CD14-positive monocyte (primary cell): ENCODE data around the gene BEGAIN. TPM values are rescaled to one million over a fixed set of nuclear protein-coding genes. Genes with fewer than 3 reads are reported as not detected.

ENCODE experiments used
- DNase-seq, 3 donors: peaks; one replicate each; pipeline ENCODE4 v3.0.0-alpha.2; 2011 to 2022
- H2AFZ ChIP-seq: 2 replicates; pipeline ENCODE4 v1.6.0; 2012; ENCODE audit warnings: mild to moderate bottlenecking, low read depth, low read length, inconsistent platforms; ENCODE audit not compliant: insufficient read depth, poor library complexity, severe bottlenecking
- H3K27ac ChIP-seq, 2 donors: 1 replicate in 1 of 2; 2 replicates in 1 of 2; pipeline ENCODE4 v1.5.1; 2012 to 2013; ENCODE audit warnings: low read length in 2 of 2, control low read depth in 1 of 2, inconsistent platforms in 1 of 2, low read depth in 1 of 2, mild to moderate bottlenecking in 1 of 2
- H3K27me3 ChIP-seq, 2 donors: one replicate each; pipeline versions ENCODE4 v1.6.0 to v1.6.1; 2011 to 2013; ENCODE audit warnings: low read length in 2 of 2; ENCODE audit not compliant: control insufficient read depth in 2 of 2, insufficient read depth in 2 of 2
- H3K36me3 ChIP-seq, 2 donors: replicated peaks in 1 of 2; 1 replicate in 1 of 2; 2 replicates in 1 of 2; pipeline versions ENCODE4 v1.5.1 to v1.6.1; 2012 to 2013; ENCODE audit warnings: low read length in 2 of 2, control low read depth in 1 of 2, inconsistent platforms in 1 of 2, mild to moderate bottlenecking in 1 of 2; ENCODE audit not compliant: insufficient read depth in 2 of 2, control insufficient read depth in 1 of 2
- H3K4me1 ChIP-seq, 2 donors: 1 replicate in 1 of 2; 2 replicates in 1 of 2; pipeline versions ENCODE4 v1.5.1 to v1.6.1; 2012 to 2013; ENCODE audit warnings: low read length in 2 of 2, control low read depth in 1 of 2, inconsistent platforms in 1 of 2, mild to moderate bottlenecking in 1 of 2, moderate library complexity in 1 of 2; ENCODE audit not compliant: insufficient read depth in 2 of 2, control insufficient read depth in 1 of 2
- H3K4me2 ChIP-seq: replicated peaks from 2 replicates; pipeline ENCODE3; 2012; ENCODE audit warnings: low read length, moderate library complexity, mild to moderate bottlenecking; ENCODE audit not compliant: poor library complexity, severe bottlenecking; ENCODE audit errors: extremely low read depth
- H3K4me3 ChIP-seq, 3 experiments: fragments of 200-600 bp in 1 of 3; sonication (generic) in 1 of 3; replicated peaks in 1 of 3; 1 replicate in 2 of 3; 2 replicates in 1 of 3; pipeline ENCODE4 v1.5.1; 2011 to 2013; ENCODE audit warnings: low read length in 3 of 3, mild to moderate bottlenecking in 3 of 3, control low read depth in 2 of 3, low read depth in 2 of 3, inconsistent platforms in 1 of 3, moderate library complexity in 1 of 3
- H3K79me2 ChIP-seq: 2 replicates; pipeline ENCODE4 v1.6.0; 2012; ENCODE audit warnings: mild to moderate bottlenecking, control low read depth, inconsistent platforms, low read length, moderate library complexity; ENCODE audit not compliant: insufficient read depth
- H3K9ac ChIP-seq: 2 replicates; pipeline ENCODE4 v1.6.0; 2017; ENCODE audit warnings: low read length, mild to moderate bottlenecking; ENCODE audit not compliant: insufficient read depth, poor library complexity, severe bottlenecking
- H3K9me3 ChIP-seq, 2 donors: replicated peaks in 1 of 2; 1 replicate in 1 of 2; 2 replicates in 1 of 2; pipeline versions ENCODE4 v1.5.1 to v1.6.1; 2012 to 2013; ENCODE audit warnings: low read length in 2 of 2, control low read depth in 1 of 2; ENCODE audit not compliant: control insufficient read depth in 1 of 2, insufficient read depth in 1 of 2
- H4K20me1 ChIP-seq: 2 replicates; pipeline ENCODE4 v1.6.0; 2012; ENCODE audit warnings: mild to moderate bottlenecking, low read length, control low read depth, moderate library complexity; ENCODE audit not compliant: insufficient read depth
- H3K27ac Mint-ChIP-seq, 7 donors: one replicate each; pipeline ENCODE4 v1.8.0; 2020; ENCODE audit warnings: mild to moderate bottlenecking in 7 of 7, mixed read lengths in 7 of 7, moderate library complexity in 6 of 7, inconsistent platforms in 2 of 7
- H3K27me3 Mint-ChIP-seq, 3 donors: one replicate each; pipeline ENCODE4 v1.8.0; 2021 to 2022; ENCODE audit warnings: low read depth in 3 of 3, mild to moderate bottlenecking in 3 of 3, mixed read lengths in 3 of 3, moderate library complexity in 3 of 3, inconsistent platforms in 1 of 3
- H3K36me3 Mint-ChIP-seq, 2 donors: one replicate each; pipeline ENCODE4 v1.8.0; 2020; ENCODE audit warnings: mixed read lengths in 2 of 2, inconsistent platforms in 1 of 2, mild to moderate bottlenecking in 1 of 2
- H3K4me1 Mint-ChIP-seq: one replicate; pipeline ENCODE4 v1.8.0; 2020; ENCODE audit warnings: mild to moderate bottlenecking, mixed read lengths
- H3K4me3 Mint-ChIP-seq, 2 donors: one replicate each; pipeline ENCODE4 v1.8.0; 2020; ENCODE audit warnings: mild to moderate bottlenecking in 2 of 2, mixed read lengths in 2 of 2, moderate library complexity in 1 of 2
- H3K9me3 Mint-ChIP-seq, 7 donors: one replicate each; pipeline ENCODE4 v1.8.0; 2020 to 2022; ENCODE audit warnings: mixed read lengths in 7 of 7, mild to moderate bottlenecking in 6 of 7, moderate library complexity in 6 of 7, inconsistent platforms in 2 of 7
- WGBS: methylation state at CpG from one replicate; pipeline ENCODE4 v1.1.5; 2013; ENCODE audit warnings: missing lambda C conversion rate; ENCODE audit not compliant: insufficient coverage; 5-methylcytosine and 5-hydroxymethylcytosine counted together
- intact Hi-C, 2 donors: fragments of 100-400 bp; cut with micrococcal nuclease; formaldehyde crosslinking; loops; one replicate each; pipeline versions ENCODE4 v1.15.0 to v1.15.1; 2023
- polyA plus RNA-seq, 3 donors: library from polyadenylated mRNA; depleted of rRNA in 1 of 3; unstranded in 2 of 3; stranded (reverse) in 1 of 3; fragments of 300-500 nt in 2 of 3; fragments of >200 nt in 1 of 3; fragmentation: Illumina TruSeq in 2 of 3; gene quantifications; 1 replicate in 2 of 3; 2 replicates in 1 of 3; pipeline ENCODE4 v1.2.3, GENCODE V29; 2012 to 2021
- TF ChIP-seq, protein P1 (sequence below): fragments of 200-600 bp; IDR thresholded peaks from one replicate; pipeline ENCODE4 v1.8.0; 2022; ENCODE audit warnings: antibody characterized with exemption, mild to moderate bottlenecking

BEGAIN gene
- polyA plus RNA-seq, 3 donors: 0.25 to 0.45 TPM; not detected in 1

DNA sequence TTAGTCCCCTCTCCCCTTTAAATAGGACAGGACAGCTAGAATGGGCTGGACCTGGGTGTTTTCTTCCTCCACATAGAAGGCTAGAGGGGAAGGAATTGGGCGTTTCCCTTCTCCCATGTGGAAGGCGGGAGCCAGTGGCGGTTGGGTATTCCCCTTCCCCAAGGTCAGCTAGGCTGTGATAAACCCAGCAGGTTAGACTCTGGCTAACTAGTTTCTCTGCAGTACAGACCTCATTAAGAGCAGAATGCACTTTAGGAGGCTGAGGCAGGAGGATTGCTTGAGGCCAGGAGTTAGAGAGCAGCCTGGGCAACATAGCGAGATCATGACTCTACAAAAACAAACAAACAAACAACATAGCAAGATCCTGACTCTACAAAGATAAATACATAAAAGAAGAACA lies 92.6 kb downstream of the BEGAIN start:
- H3K4me1 Mint-ChIP-seq: peaks cover 3% of the 10 kb centered on the region
- peaks cover 0 to 2% (median 0%) of the 10 kb centered on the region in 7 donors for H3K9me3 Mint-ChIP-seq
- H3K79me2 ChIP-seq: no peaks in the 10 kb centered on the region
- intact Hi-C loops: no loop called here
- no peak overlapping the region for H3K4me3 Mint-ChIP-seq
- H3K27me3 Mint-ChIP-seq: peaks cover 0 to 2% (median 2%) of the 10 kb centered on the region in 3 donors
- H3K4me2 ChIP-seq: no peak overlapping the region
- DNase-seq: no peak
- H3K27ac ChIP-seq: no peak overlapping the region
- peaks cover 8% of the 10 kb centered on the region for H4K20me1 ChIP-seq
- no peaks in the 10 kb centered on the region for H3K9me3 ChIP-seq
- TF ChIP-seq, protein P1, sequence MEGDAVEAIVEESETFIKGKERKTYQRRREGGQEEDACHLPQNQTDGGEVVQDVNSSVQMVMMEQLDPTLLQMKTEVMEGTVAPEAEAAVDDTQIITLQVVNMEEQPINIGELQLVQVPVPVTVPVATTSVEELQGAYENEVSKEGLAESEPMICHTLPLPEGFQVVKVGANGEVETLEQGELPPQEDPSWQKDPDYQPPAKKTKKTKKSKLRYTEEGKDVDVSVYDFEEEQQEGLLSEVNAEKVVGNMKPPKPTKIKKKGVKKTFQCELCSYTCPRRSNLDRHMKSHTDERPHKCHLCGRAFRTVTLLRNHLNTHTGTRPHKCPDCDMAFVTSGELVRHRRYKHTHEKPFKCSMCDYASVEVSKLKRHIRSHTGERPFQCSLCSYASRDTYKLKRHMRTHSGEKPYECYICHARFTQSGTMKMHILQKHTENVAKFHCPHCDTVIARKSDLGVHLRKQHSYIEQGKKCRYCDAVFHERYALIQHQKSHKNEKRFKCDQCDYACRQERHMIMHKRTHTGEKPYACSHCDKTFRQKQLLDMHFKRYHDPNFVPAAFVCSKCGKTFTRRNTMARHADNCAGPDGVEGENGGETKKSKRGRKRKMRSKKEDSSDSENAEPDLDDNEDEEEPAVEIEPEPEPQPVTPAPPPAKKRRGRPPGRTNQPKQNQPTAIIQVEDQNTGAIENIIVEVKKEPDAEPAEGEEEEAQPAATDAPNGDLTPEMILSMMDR: no peak
- no peak overlapping the region for H2AFZ ChIP-seq
- H3K36me3 Mint-ChIP-seq: no peaks in the 10 kb centered on the region
- no peaks in the 10 kb centered on the region for H3K27me3 ChIP-seq
- no peak overlapping the region for H3K27ac Mint-ChIP-seq
- no peak overlapping the region for H3K4me3 ChIP-seq
- no peaks in the 10 kb centered on the region for H3K4me1 ChIP-seq
- WGBS: no CpG with 5 or more reads among the region's 4 CpGs
- no peak overlapping the region for H3K9ac ChIP-seq
- no peaks in the 10 kb centered on the region for H3K36me3 ChIP-seq

DNA sequence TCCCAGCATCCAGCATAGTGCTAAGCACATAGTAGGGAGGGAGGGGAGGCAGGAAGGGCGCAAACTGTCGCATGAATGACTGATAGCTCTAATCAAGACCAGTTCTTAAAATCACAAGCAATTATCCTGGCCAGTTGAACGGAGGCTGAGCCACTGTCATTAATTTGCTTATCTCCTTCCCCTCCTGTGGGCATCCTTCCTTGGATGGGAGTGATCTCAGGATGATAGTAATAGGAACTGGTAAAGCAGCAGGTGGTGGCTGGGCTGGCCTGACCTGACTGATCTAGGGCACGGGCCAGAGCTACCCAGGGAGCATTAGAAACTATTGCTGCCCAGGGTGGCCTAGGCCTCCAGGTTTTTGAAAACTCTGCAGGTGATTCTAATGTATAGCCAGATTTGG lies 97.0 kb downstream of the BEGAIN start:
- Histone ChIP-seq H3K4me2 (no peak overlapping the region), H4K20me1 (peaks cover 17% of the 10 kb centered on the region), H3K27me3 (no peaks in the 10 kb centered on the region), H3K4me1 (no peaks in the 10 kb centered on the region), H2AFZ (no peak overlapping the region), H3K4me3 (no peak overlapping the region), H3K27ac (no peak overlapping the region), H3K9me3 (no peaks in the 10 kb centered on the region), H3K36me3 (peaks cover 0 to 4% of the 10 kb centered on the region in 2 donors), H3K79me2 (no peaks in the 10 kb centered on the region), H3K9ac (no peak overlapping the region)
- H3K36me3 Mint-ChIP-seq: peaks cover 5 to 6% of the 10 kb centered on the region in 2 donors
- H3K27ac Mint-ChIP-seq: no peak overlapping the region
- TF ChIP-seq, protein P1: no peak
- no peak overlapping the region for H3K4me3 Mint-ChIP-seq
- H3K4me1 Mint-ChIP-seq: no peaks in the 10 kb centered on the region
- DNase-seq: no peak
- intact Hi-C loops: no loop called here
- H3K27me3 Mint-ChIP-seq: peaks cover 0 to 2% (median 0%) of the 10 kb centered on the region in 3 donors
- WGBS: 100% methylated on average over 1 of the region's 4 CpGs
- H3K9me3 Mint-ChIP-seq: peaks cover 0 to 2% (median 0%) of the 10 kb centered on the region in 7 donors
